K562 (cell line): ENCODE data around the gene ARHGEF38. TPM values are rescaled to one million over a fixed set of nuclear protein-coding genes. Genes with fewer than 3 reads are reported as not detected.

Experiments
- ARID1B ChIP-seq: fragments of 450-650 bp; IDR thresholded peaks from 2 replicates; pipeline ENCODE4 v1.6.1; 2016; ENCODE audit warnings: antibody characterized with exemption, mild to moderate bottlenecking, inconsistent platforms
- ETV5 ChIP-seq: sonication (generic); formaldehyde crosslinking; IDR thresholded peaks from 2 replicates; pipeline ENCODE4 v1.4.0; 2020; ENCODE audit warnings: low read depth, mild to moderate bottlenecking, missing genetic modification reagents
- POLR2AphosphoS2 ChIP-seq: IDR thresholded peaks from 2 replicates; pipeline ENCODE4 v1.6.1; 2012; ENCODE audit warnings: low read length, improper control_type of control experiment
- PRPF4 ChIP-seq: fragments of 200-400 bp; formaldehyde crosslinking; IDR thresholded peaks from one replicate; pipeline ENCODE4 v1.6.1; 2017; ENCODE audit warnings: low read length, low read depth, mild to moderate bottlenecking; ENCODE audit not compliant: insufficient read depth, poor library complexity, severe bottlenecking
- ZKSCAN8 ChIP-seq: fragments of 200-800 bp; sonication (Bioruptor generic); IDR thresholded peaks from 2 replicates; pipeline ENCODE4 v1.6.1; 2016; ENCODE audit warnings: missing genetic modification characterization, missing compliant biosample characterization
- polyA plus RNA-seq, 8 experiments: library from polyadenylated mRNA; depleted of rRNA in 4 of 8; stranded (reverse) in 5 of 8; unstranded in 3 of 8; fragments of >200 nt; fragmentation: Nextera tagmentation in 2 of 8; fragmentation: Illumina TruSeq in 1 of 8; extraction: Ambion mirVana in 2 of 8; extraction: Trizol in 1 of 8; gene quantifications; 2 replicates each; pipeline versions ENCODE4 v1.2.1 to v1.2.3, GENCODE V29; 2011 to 2014; ENCODE audit warnings: inconsistent platforms in 1 of 8, missing spikeins in 1 of 8
- total RNA-seq, 7 experiments: library from RNA; depleted of rRNA in 6 of 7; stranded (reverse); fragments of >200 nt in 6 of 7; fragmentation: Illumina TruSeq in 2 of 7; extraction: Trizol in 2 of 7; gene quantifications; 2 replicates each; pipeline versions ENCODE4 v1.2.1 to v1.2.3, GENCODE V29; 2011 to 2021; ENCODE audit warnings: low replicate concordance in 1 of 7
- TF ChIP-seq, protein P1 (sequence below): sonication (generic); formaldehyde crosslinking; IDR thresholded peaks from 2 replicates; pipeline ENCODE4 v1.8.0; 2022; ENCODE audit warnings: mild to moderate bottlenecking, missing genetic modification reagents

The ARHGEF38 gene
- total and polyA plus RNA-seq, 9 of the 15 experiments (the other 6 are each of a cell fraction or from before 2014, with no cell fraction given): 0.17 TPM; not detected in 8

GRCh38 chr4:105543881-105544280 lies 8.5 kb upstream of the ARHGEF38 start (continued):
- TF ChIP-seq, protein P1, sequence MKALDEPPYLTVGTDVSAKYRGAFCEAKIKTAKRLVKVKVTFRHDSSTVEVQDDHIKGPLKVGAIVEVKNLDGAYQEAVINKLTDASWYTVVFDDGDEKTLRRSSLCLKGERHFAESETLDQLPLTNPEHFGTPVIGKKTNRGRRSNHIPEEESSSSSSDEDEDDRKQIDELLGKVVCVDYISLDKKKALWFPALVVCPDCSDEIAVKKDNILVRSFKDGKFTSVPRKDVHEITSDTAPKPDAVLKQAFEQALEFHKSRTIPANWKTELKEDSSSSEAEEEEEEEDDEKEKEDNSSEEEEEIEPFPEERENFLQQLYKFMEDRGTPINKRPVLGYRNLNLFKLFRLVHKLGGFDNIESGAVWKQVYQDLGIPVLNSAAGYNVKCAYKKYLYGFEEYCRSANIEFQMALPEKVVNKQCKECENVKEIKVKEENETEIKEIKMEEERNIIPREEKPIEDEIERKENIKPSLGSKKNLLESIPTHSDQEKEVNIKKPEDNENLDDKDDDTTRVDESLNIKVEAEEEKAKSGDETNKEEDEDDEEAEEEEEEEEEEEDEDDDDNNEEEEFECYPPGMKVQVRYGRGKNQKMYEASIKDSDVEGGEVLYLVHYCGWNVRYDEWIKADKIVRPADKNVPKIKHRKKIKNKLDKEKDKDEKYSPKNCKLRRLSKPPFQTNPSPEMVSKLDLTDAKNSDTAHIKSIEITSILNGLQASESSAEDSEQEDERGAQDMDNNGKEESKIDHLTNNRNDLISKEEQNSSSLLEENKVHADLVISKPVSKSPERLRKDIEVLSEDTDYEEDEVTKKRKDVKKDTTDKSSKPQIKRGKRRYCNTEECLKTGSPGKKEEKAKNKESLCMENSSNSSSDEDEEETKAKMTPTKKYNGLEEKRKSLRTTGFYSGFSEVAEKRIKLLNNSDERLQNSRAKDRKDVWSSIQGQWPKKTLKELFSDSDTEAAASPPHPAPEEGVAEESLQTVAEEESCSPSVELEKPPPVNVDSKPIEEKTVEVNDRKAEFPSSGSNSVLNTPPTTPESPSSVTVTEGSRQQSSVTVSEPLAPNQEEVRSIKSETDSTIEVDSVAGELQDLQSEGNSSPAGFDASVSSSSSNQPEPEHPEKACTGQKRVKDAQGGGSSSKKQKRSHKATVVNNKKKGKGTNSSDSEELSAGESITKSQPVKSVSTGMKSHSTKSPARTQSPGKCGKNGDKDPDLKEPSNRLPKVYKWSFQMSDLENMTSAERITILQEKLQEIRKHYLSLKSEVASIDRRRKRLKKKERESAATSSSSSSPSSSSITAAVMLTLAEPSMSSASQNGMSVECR (CRISPR knock-in tag): no peak
- no peak for TF ChIP-seq ZKSCAN8 (CRISPR knock-in tag)
- TF ChIP-seq ETV5 (CRISPR knock-in tag): no peak
- no peak for TF ChIP-seq ARID1B
- TF ChIP-seq PRPF4: no peak
- no peak for TF ChIP-seq POLR2AphosphoS2
